ENCODE results near the gene SEC14L5.

The SEC14L5 gene

DNA sequence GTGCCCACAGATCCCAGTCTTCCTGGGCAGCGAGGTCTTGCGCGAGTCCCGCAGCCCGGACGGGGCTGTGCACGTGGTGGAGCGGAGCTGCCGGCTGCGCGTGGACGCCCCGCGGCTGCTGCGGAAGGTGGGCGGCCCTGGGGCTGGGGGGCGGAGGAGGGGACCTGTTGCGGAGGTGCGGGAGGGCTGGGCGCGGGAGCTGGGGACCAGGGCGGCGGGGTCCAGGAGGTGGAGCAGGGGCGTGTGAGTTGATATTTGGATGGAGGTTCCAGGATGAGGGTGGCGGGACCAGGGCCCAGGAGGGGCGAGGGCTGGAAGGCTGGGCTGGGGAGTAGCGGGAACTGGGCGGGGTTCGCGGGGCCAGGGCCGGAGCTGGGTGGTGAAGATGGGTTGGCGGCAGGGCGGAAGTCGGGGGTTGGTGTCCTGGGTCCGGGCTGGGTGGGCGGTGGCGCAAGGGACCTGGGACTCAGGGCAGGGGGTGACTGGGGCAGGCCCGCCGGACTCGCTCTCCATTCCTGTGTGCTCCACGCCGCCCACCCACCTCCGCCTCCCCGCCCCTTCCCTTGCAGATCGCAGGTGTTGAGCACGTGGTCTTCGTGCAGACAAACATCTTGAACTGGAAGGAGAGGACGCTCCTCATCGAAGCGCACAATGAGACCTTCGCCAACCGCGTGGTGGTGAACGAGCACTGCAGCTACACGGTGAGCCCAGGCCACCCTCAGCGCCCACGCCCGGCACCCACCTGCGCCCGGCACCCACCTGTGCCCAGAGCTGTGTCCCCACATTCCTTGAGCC, 29.6 kb downstream of the SEC14L5 start:
- no peak for DNase-seq

GRCh38 chr16:4988647-4989046, 30.5 kb downstream of the SEC14L5 start:
- no peak for DNase-seq

DNA sequence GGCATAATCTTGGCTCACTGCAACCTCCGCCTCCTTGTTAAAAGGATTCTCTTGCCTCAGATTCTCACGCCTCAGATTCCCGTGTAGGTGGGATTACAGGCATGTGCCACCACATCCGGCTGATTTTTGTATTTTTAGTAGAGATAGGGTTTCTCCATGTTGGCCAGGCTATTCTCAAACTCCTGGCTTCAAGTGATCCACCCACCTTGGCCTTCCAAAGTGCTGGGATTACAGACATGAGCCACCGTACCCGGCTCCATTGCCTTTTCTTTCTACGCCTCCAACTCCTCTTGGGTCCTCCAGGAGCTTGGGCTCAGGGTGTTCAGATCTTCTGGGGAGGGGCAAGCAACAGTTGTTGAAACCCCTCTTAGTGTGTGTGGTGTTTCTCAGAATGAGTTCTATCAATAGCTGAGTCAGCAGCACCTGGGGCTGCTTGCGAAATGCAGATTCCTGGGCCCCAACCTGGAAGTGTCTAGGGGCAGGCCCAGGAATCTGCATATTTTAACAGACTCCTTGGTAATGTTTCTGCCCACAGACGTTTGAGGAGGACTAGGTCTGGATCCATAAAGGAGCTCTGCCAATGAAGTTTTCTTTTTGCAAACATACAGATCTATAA, 31.4 kb downstream of the SEC14L5 start:
- DNase-seq: no peak

DNA sequence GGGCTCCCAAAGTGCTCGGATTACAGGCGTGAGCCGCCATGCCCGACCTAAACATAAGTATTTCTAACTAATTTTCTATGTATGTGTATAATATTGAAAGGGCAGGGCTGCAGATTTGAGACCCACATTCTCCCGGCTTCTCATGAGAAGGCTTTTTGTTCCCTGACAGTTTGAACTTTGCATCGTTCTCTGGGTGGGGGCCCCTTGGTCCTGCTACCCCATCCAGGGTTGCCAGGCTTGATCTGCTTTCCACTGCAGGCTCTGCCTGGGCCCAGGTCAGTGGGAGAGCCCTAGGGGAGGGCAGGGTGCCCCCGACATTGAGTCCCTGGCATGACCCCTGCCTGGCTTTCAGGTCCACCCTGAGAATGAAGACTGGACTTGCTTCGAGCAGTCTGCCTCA, 32.3 kb downstream of the SEC14L5 start:
- DNase-seq: no peak

DNA sequence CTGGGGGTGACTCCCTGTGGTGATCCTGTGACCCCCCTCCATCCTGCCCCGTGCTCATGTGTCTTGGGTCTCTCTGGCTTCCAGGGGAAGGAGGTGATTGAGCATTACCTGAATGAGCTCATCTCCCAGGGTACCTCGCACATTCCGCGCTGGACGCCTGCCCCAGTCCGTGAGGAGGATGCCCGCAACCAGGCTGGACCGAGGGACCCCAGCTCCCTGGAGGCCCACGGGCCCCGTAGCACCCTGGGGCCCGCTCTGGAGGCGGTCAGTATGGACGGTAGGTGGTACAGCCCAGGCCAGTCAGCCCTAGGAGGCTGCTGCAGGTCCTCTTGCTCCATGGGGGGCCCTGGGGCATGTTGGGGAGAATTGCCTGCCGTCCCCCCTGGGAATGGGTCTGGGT, 33.6 kb downstream of the SEC14L5 start:
- no peak for DNase-seq

DNA sequence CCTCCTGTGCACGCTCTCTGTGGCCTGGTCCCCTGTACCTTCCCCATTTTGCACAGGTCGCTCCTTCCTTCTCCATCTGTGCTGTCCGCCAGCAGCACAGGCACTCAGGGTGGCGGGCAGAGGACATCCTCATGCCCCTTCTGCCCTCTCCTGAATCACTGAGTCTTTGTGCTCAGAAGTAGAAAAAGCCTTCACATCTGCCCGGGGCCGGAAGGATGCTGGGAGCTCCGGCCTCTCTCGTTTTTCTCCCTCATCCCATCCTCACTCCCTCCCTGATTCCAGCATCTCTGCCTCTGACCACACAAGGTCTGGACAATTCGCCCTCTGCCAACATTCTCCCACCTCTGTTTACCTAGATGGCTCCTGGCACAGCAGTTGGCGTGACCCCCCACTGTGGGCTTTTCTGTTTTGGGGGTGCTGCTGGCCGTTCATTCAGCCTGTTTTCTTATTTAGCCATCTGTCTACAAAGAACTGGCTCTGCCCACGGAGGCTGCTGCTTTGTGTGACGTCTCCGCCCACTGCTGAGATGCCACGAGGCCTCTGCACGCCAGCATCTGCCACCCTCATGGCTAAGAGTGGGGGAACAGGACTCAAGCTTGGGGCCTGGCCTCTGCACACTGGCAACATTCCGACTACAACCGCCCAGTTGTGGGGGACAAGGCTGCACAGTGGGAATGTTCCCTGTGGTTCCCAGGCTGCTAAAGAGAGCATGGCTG, 36.7 kb downstream of the SEC14L5 start:
- DNase-seq: no peak

DNA sequence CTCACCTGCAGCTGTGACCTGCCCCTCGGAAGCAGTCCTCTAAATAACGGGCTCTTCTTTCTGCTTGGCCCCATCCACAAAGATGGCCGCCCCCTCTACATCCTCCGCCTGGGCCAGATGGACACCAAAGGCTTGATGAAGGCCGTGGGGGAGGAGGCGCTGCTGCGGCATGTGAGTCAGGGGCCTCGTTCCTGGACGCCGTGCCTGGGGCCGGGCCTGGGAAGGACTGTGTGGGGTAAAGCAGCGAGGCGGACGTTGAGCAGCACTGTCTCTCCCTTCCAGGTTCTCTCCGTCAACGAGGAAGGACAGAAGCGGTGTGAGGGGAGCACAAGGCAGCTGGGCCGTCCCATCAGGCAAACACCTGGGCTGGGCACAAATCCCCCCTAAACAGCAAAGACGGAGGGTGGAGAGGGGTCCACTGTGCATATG, 42.5 kb downstream of the SEC14L5 start:
- DNase-seq: no peak

- no peak for DNase-seq
Observed at GRCh38 chr16:5001571-5001970, 43.4 kb downstream of the SEC14L5 start.

- no peak for DNase-seq
Observed at GRCh38 chr16:5001986-5002385, 43.9 kb downstream of the SEC14L5 start.

- DNase-seq: no peak
Observed at GRCh38 chr16:5002699-5003143, 44.6 kb downstream of the SEC14L5 start.

- DNase-seq: no peak
Observed at GRCh38 chr16:5003211-5003610, 45.1 kb downstream of the SEC14L5 start.

DNA sequence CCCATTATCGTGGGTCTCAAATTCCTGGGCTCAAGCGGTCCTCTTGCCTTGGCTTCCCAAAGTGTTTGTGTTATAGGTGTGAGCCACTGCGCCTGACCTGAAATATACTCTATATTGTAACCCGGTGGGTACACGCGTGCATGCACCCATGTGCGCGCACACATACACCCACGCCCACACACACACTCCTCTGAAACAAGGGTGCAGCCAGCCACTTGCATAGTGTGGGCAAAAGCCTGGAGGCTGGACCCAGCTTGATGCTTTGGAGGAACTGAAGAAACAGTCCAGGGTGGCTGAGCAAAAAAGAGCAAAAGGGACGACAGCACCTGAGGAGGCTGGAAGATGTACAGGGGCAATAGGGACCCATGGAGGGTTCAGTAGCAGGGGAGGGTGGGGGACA, 45.7 kb downstream of the SEC14L5 start:
- DNase-seq: no peak

DNA sequence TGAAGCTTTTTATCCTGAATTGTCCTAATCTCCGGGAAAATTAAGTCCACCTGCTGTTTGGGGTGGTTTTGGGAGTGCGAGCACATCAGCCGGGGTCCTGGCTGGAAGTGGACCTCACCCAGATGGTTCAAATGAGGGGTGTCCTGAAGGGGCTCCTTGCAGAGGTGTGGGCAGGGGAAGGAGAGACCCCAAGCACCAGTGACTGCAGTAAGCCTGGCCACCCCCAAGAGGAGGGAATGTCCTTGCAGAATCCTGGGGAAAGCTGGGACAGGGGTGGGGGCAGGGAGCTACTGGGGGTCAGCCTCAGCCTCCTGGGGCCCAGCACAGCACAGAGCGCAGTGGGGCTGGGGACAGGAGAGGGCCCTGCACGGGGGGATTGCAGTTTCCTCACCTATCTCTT, 46.2 kb downstream of the SEC14L5 start:
- DNase-seq: no peak

- DNase-seq: no peak
Observed at GRCh38 chr16:5005916-5006315, 47.8 kb downstream of the SEC14L5 start.

GRCh38 chr16:5006348-5007193, 48.4 kb downstream of the SEC14L5 start:
- no peak for DNase-seq

GRCh38 chr16:5007256-5007655, 49.1 kb downstream of the SEC14L5 start:
- no peak for DNase-seq

GRCh38 chr16:5008311-5008731, 50.2 kb downstream of the SEC14L5 start:
- no peak for DNase-seq

GRCh38 chr16:5010576-5011329, 52.6 kb downstream of the SEC14L5 start:
- DNase-seq: no peak

DNA sequence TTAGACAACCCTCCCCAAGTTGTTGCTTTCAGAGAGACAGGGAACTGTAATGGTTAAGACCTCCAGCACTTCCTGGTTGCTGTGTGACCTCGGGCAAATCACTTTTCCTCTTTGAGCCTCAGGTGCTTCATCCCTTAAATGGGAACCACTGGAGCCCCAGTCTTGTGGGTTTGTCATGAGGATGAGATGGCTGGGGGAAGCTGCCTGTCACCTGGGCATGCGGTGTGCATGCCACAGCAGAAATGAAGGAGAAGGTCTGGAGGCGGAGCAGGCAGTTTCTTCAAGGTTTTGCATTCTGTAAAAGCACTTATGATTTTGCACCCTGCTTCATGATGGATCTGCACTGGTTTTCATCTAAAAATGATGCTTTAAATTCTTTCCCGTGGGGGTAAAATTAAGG, 53.5 kb downstream of the SEC14L5 start:
- no peak for DNase-seq

GRCh38 chr16:5012887-5013286, 54.8 kb downstream of the SEC14L5 start:
- no peak for DNase-seq

- DNase-seq: no peak
Observed at GRCh38 chr16:5015351-5015750, 57.2 kb downstream of the SEC14L5 start.

GRCh38 chr16:5015887-5016286, 57.8 kb downstream of the SEC14L5 start:
- no peak for DNase-seq

Measured in NCI-H1436 treated with DMSO at 0.1 percent for 48 hours (cell line).